ENCODE data around the gene PCBP2. TPM values are rescaled to one million over a fixed set of nuclear protein-coding genes. Genes with fewer than 3 reads are reported as not detected.
A peak's percentile ranks its signal among the peaks of the same experiment; 100 is the strongest.
"Not testable (repeated sequence)": the region's sequence is repeated elsewhere in the genome, so short reads cannot be mapped to it uniquely, and the experiment has no call there.

The PCBP2 gene
- total RNA-seq, 4 donors from 2014 or later: 493 to 555 (median 514) TPM

- peaks cover 67 to 78% of the 10 kb centered on the region in 2 donors for H3K36me3 ChIP-seq
- WGBS, 2 donors: 84 to 88% methylated on average over 12 of the region's 12 CpGs
- no peak for DNase-seq
Observed at GRCh38 chr12:53480491-53481442, 28.9 kb downstream of the PCBP2 start.

GRCh38 chr12:53481458-53481857 lies 29.6 kb downstream of the PCBP2 start:
- intact Hi-C loops (cut with DNase I); DNase-seq; H3K4me1 ChIP-seq; H3K27me3 ChIP-seq; H3K27ac ChIP-seq; H3K9me3 ChIP-seq; H3K4me3 ChIP-seq (replicated peaks in 1 of 3): not testable (repeated sequence)
- WGBS, 2 donors: 72 to 83% methylated on average over 6 of the region's 6 CpGs
- peaks cover 63 to 71% of the 10 kb centered on the region in 2 donors for H3K36me3 ChIP-seq

More at GRCh38 chr12:53480491-53481442, 28.9 kb downstream of the PCBP2 start:
- H3K27ac ChIP-seq: no peak overlapping the region
- H3K9me3 ChIP-seq: no peaks in the 10 kb centered on the region
- H3K27me3 ChIP-seq: no peaks in the 10 kb centered on the region
- TF ChIP-seq, protein P1, sequence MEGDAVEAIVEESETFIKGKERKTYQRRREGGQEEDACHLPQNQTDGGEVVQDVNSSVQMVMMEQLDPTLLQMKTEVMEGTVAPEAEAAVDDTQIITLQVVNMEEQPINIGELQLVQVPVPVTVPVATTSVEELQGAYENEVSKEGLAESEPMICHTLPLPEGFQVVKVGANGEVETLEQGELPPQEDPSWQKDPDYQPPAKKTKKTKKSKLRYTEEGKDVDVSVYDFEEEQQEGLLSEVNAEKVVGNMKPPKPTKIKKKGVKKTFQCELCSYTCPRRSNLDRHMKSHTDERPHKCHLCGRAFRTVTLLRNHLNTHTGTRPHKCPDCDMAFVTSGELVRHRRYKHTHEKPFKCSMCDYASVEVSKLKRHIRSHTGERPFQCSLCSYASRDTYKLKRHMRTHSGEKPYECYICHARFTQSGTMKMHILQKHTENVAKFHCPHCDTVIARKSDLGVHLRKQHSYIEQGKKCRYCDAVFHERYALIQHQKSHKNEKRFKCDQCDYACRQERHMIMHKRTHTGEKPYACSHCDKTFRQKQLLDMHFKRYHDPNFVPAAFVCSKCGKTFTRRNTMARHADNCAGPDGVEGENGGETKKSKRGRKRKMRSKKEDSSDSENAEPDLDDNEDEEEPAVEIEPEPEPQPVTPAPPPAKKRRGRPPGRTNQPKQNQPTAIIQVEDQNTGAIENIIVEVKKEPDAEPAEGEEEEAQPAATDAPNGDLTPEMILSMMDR (IDR thresholded peaks at IDR 0.05): no peak
- no peak for TF ChIP-seq POLR2A (IDR thresholded peaks at IDR 0.05)
- H3K4me1 ChIP-seq: peaks cover 0 to 2% of the 10 kb centered on the region in 2 donors
- no peak overlapping the region for H3K4me3 ChIP-seq (replicated peaks in 1 of 3)
- intact Hi-C loops (cut with DNase I): no loop called here

GRCh38 chr12:53481939-53482586 lies 30.2 kb downstream of the PCBP2 start:
- H3K36me3 ChIP-seq: peaks cover 57 to 67% of the 10 kb centered on the region in 2 donors
- H3K27ac ChIP-seq: no peak overlapping the region
- 81% methylated on average over 9 of the region's 9 CpGs for WGBS, 2 donors
- H3K4me3 ChIP-seq (replicated peaks in 1 of 3): no peak overlapping the region
- H3K4me1 ChIP-seq: peaks cover 0 to 2% of the 10 kb centered on the region in 2 donors
- H3K27me3 ChIP-seq: no peaks in the 10 kb centered on the region
- H3K9me3 ChIP-seq: no peaks in the 10 kb centered on the region
- TF ChIP-seq, protein P1 (IDR thresholded peaks at IDR 0.05): no peak
- no peak for TF ChIP-seq POLR2A (IDR thresholded peaks at IDR 0.05)
- no peak for DNase-seq
- intact Hi-C loops (cut with DNase I): no loop called here

DNA sequence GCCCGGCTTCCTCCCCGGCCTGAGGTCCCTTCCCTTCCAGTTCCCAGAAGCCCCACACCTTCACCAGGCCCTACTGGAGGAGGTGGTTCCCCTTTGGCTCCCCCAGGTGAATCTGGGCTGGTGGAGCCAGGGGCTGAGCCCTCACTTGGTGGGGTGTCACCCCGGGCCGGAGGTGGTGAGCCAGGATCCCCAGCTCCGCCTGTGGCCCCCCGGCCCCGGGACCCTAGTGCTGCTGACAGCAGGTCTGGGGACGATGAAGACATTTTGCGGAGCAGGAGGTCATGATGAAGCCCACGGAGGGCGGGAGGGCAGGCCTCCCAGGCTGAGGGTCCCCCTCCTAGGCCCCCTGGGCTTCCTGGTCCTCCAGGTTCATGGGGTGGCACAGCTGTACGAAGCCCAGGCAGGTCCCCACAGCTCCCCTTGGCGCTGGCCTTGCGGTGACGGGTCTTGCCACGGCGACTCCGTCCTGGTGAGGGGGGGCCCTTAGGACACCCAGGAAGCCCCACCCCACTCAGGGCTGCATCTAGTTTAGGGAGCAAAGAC lies 30.8 kb downstream of the PCBP2 start:
- intact Hi-C loops (cut with DNase I): no loop called here
- Histone ChIP-seq H3K9me3 (no peaks in the 10 kb centered on the region), H3K36me3 (peaks cover 57 to 61% of the 10 kb centered on the region in 2 donors), H3K4me1 (peaks cover 0 to 2% of the 10 kb centered on the region in 2 donors), H3K27ac (no peak overlapping the region), H3K4me3 (replicated peaks in 1 of 3) (no peak overlapping the region), H3K27me3 (no peaks in the 10 kb centered on the region)
- DNase-seq: no peak
- TF ChIP-seq, protein P1 (IDR thresholded peaks at IDR 0.05): no peak
- TF ChIP-seq POLR2A (IDR thresholded peaks at IDR 0.05): no peak
- 75 to 88% methylated on average over 13 to 14 of the region's 18 CpGs for WGBS, 2 donors

GRCh38 chr12:53483225-53483978 lies 31.5 kb downstream of the PCBP2 start:
- Histone ChIP-seq H3K36me3 (peaks cover 51 to 54% of the 10 kb centered on the region in 2 donors), H3K4me1 (peaks cover 0 to 2% of the 10 kb centered on the region in 2 donors), H3K9me3 (no peaks in the 10 kb centered on the region), H3K27ac (peak overlapping the region in 1 of 3 donors; percentile 2), H3K4me3 (replicated peaks in 1 of 3) (no peak overlapping the region), H3K27me3 (no peaks in the 10 kb centered on the region)
- no peak for DNase-seq
- WGBS, 2 donors: 81 to 83% methylated on average over 9 of the region's 9 CpGs
- intact Hi-C loops (cut with DNase I): no loop called here
- no peak for TF ChIP-seq POLR2A (IDR thresholded peaks at IDR 0.05)
- TF ChIP-seq, protein P1 (IDR thresholded peaks at IDR 0.05): no peak
